ENCODE results near the gene TFRC.
A peak's percentile ranks its signal among the peaks of the same experiment; 100 is the strongest.
"Not testable (repeated sequence)": the region's sequence is repeated elsewhere in the genome, so short reads cannot be mapped to it uniquely, and the experiment has no call there.

The TFRC gene

DNA sequence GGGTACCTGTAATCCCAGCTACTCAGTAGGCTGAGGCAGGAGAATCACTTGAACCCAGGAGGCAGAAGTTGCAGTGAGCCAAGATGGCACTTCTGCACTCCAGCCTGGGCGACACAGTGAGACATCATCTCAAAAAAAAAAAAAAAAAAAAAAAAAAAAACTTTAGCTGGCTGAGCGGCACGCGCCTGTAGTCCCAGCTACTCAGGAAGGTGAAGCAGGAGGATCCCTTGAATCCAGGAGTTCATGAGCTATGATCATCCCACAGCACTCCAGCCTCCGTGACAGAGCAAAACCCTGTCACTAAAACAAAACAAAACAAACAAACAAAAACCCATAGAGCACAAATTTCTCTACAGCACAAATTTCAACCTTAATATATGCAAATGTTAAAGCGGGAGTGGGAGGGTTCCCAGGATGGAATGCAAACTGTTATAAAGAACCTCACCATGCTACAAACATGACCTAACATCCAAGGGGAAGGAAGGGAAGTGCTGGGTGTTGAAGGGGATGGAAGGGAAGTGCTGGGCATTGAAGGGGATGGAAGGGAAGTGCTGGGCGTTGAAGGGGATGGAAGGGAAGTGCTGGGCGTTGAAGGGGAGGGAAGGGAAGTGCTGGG is 16.6 kb upstream of the TFRC start:
- H3K9me3 ChIP-seq (ENCODE audit: control insufficient read depth, insufficient read depth, low read length); H3K36me3 ChIP-seq (ENCODE audit: insufficient read depth, low read length); H3K4me1 ChIP-seq (ENCODE audit: insufficient read depth, low read length): not testable (repeated sequence)
- peak overlapping the region; percentile 11; the same call in 1 of the 2 replicates for H3K9ac ChIP-seq (ENCODE audit: low read depth, low read length)

DNA sequence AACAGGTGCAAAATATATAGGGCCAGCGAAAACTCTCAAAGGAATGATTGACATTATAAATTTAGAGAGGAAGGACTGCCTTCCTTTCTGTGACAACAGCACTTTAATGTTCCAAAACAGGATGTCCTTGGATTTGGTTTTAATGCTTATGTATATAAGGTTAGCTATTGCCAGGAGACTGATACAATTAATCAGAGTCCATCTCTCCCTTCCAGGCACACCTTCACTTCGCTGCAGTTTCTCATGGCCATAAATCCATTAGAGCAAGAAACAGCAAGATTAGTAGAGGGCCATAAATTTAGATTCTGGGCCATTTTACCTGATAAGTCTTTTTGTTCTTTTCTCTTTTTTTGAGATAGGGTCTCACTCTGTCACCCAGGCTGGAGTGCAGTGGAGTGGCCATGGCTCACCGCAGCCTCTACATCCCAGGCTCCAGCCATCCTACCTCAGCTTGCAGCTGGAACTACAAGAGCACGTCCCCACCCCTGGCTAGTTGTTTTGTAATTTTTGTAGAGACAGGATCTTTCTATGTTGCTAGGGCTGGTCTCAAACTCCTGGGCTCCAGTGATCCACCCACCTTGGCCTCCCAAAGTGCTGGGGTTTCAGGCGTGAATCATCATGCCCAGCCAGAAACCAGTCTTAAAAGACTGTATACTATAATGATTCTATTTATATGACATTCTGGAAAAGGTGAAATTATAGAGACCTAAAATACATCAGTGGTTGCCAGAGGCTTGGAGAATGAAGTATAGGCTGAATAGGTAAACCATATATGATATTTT is 15.7 kb upstream of the TFRC start:
- H3K4me1 ChIP-seq (ENCODE audit: insufficient read depth, low read length), result no peaks in the 10 kb centered on the region; the same call in 1 of the 2 replicates
- H3K9ac ChIP-seq (ENCODE audit: low read depth, low read length), result no peak overlapping the region
- no peaks in the 10 kb centered on the region for H3K36me3 ChIP-seq (ENCODE audit: insufficient read depth, low read length)
- H3K9me3 ChIP-seq (ENCODE audit: control insufficient read depth, insufficient read depth, low read length), result no peaks in the 10 kb centered on the region

DNA sequence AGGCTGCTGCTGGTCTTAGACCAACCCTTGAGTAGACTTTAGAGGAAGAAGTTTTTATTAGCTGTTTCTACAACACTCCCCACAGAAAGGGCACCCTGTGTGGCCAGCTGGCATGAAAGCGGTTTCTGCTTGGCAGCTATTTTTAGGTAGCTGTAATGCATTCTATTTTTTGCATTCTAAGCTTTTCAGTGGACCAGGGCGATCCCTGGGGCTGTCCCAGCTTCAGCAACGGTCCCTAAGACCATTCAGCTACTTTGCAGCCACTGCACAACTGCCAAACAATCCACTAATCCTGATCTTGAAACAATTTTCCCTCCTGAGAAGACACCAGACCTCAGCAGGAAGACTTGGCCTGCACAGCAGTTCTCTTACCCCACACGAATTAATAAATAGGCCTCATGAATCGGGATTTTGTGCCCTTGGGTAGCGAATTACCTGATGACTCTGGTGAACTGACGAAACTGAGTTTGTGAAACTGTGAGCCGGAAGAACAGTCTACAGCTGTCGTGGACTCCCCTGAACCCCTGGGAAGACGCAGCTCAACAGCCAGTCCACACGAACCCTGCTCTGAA is 14.6 kb upstream of the TFRC start:
- H3K9me3 ChIP-seq (ENCODE audit: control insufficient read depth, insufficient read depth, low read length), result no peaks in the 10 kb centered on the region
- no peaks in the 10 kb centered on the region; the same call in 1 of the 2 replicates for H3K4me1 ChIP-seq (ENCODE audit: insufficient read depth, low read length)
- no peak overlapping the region for H3K9ac ChIP-seq (ENCODE audit: low read depth, low read length)

DNA sequence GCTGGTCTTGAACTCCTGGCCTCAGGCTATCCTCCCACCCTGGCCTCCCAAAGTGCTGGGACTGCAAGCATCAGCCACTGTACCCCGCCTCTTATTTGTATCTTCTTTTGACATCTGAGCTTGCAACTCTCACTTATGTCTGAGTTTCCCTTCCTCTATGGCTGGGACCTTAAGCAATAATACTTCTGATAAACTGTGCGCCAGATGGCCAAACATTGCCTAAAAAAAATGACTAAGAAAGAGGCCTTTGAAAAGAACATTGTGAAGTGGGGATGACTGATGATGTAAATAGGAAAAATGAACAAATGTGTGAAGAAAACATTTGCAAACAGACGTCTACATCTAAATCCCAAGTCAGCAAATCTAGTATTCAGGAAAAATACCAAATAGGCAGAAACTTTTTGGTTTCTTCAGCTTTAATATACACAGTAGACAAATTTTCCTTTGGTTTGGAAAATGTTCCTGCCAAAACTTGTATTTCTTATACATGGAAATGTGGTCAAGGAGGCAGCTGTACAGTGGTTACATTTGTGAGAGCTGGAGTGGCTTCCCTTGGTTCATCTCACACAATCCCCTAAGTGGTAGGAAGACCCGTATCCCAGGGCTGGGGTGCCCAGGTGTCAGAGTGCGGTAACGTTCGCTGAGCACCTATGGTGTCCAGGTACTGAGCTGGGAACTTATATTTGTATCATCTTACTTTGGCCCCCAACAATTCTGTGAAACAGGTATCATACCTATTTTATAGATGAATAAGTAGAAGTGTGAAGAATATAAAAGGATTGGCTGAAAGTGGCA is 11.6 kb upstream of the TFRC start:
- H3K9me3 ChIP-seq (ENCODE audit: control insufficient read depth, insufficient read depth, low read length), result no peaks in the 10 kb centered on the region
- no peaks in the 10 kb centered on the region for H3K36me3 ChIP-seq (ENCODE audit: insufficient read depth, low read length)
- H3K4me1 ChIP-seq (ENCODE audit: insufficient read depth, low read length), result no peaks in the 10 kb centered on the region; the same call in 1 of the 2 replicates
- no peak overlapping the region for H3K9ac ChIP-seq (ENCODE audit: low read depth, low read length)

More for the DNA sequence above, 14.6 kb upstream of the TFRC start:
- no peaks in the 10 kb centered on the region for H3K36me3 ChIP-seq (ENCODE audit: insufficient read depth, low read length)

DNA sequence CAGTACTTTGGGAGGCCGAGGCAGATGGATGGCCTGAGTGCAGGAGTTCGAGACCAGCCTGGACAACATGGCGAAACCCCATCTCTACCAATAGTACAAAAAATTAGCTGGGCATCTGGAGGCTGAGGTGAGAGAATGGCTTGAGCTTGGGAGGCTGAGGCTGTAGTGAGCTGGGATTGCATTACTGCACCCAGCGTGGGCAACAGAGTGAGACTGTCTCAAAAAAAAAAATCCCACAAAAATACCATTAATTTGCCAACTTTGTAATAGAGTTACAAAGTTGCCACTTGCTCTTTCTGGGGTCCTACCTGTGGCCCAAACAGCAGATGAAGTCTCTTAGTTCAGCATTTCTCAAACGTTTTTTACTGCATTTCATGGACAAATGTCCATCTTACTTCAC is 6.0 kb upstream of the TFRC start:
- H3K36me3 ChIP-seq (ENCODE audit: insufficient read depth, low read length), result no peaks in the 10 kb centered on the region
- H3K9me3 ChIP-seq (ENCODE audit: control insufficient read depth, insufficient read depth, low read length), result no peaks in the 10 kb centered on the region
- no peak overlapping the region for H3K9ac ChIP-seq (ENCODE audit: low read depth, low read length)
- H3K4me1 ChIP-seq (ENCODE audit: insufficient read depth, low read length), result no peaks in the 10 kb centered on the region

DNA sequence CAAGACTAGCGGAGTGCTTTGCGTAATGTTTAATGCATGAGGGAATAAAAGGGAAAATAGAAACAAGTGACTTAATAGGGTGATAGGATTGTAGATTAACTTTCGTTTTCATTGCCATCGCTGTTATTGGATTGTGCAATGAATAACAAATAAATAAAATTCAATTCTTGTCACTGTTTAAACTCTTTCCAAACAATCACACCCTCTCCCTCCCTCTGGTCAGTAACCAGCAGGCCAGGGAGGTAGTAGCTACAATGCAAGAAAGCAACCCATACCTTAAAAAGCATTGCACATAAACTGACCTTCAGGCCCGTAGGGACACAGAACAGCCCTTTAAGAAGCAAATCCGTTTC is 705 bp upstream of the TFRC start:
- Histone ChIP-seq H3K9me3 (ENCODE audit: control insufficient read depth, insufficient read depth, low read length) (no peaks in the 10 kb centered on the region), H3K4me1 (ENCODE audit: insufficient read depth, low read length) (no peaks in the 10 kb centered on the region), H3K9ac (ENCODE audit: low read depth, low read length) (peak overlapping the region; percentile 94), H3K36me3 (ENCODE audit: insufficient read depth, low read length) (no peaks in the 10 kb centered on the region)

DNA sequence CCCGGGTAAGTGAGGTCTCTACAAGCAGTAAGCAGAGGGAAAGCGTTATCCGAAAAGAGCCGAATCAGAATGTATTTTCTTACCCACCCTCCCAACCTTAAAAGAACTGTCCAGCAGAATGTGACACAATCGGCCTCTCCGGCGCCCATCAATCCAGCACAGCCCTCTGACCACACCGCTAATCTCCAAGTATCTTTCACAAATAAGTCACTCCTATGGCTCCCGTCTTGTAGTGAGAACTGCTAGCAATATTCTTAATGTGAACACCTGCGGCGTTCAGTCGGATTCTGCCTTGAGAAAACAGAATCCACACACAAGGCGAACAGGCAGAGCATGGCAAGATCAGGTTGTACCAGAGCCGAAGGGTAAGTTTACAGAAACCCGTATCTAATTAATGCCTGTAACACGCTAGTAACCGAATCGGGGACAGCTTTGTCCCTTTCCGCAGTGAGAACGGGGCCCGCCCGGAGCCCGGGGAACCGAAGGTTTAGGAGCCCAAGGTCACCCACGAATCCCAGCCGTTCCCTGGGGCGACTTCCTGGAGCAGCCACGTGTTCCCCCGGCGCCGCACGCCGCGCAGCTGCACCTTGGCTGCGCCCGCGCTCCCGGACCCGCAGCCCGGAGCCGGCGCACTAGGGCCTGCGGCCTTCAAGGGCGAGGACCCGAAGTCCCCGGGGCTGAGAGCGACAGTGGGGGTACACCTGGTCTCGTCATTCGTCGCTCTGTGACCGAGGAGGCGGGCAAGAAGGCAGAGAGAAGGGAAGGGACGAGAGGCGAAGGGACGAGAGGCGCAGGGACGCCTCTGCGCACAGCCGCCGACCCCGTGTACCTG is 672 bp downstream of the TFRC start:
- H3K4me1 ChIP-seq (ENCODE audit: insufficient read depth, low read length), result no peaks in the 10 kb centered on the region

DNA sequence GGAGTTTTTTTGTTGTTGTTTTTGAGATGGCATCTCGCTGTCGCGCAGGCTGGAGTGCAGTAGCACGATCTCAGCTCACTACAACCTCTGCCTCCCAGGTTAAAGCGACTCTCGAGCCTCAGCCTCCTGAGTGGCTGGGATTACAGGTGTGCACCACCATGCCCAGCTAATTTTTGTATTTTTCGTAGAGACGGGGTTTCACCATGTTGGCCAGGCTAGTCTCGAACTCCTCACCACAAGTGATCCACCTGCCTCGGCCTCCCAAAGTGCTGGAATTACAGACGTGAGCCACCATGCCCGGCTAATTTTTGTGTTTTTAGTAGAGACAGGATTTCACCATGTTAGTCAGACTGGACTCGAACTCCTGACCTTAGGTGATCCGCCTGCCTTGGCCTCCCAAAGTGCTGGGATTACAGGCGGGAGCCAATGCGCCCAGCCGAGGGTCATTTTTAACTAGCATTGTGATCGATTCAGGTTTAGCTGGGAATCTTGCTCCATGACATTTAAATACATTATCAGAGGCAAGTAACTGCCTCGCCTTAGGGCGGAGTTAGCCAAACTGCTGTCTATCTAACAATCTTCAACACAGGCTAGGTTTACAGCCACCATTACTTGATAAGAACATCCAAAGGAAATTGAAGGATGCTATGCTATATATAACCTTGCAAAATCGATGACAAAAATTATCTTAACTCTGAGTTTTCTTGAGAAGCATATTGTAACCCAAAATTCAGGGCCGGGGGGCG is 1.6 kb downstream of the TFRC start:
- not testable (repeated sequence) for H3K9me3 ChIP-seq (ENCODE audit: control insufficient read depth, insufficient read depth, low read length); H3K4me1 ChIP-seq (ENCODE audit: insufficient read depth, low read length); H3K36me3 ChIP-seq (ENCODE audit: insufficient read depth, low read length)
- peak overlapping the region; percentile 94; the same call in 1 of the 2 replicates for H3K9ac ChIP-seq (ENCODE audit: low read depth, low read length)

More for the DNA sequence above, 672 bp downstream of the TFRC start:
- H3K9me3 ChIP-seq (ENCODE audit: control insufficient read depth, insufficient read depth, low read length), result no peaks in the 10 kb centered on the region
- H3K36me3 ChIP-seq (ENCODE audit: insufficient read depth, low read length), result no peaks in the 10 kb centered on the region
- peak overlapping the region; percentile 94 for H3K9ac ChIP-seq (ENCODE audit: low read depth, low read length)

DNA sequence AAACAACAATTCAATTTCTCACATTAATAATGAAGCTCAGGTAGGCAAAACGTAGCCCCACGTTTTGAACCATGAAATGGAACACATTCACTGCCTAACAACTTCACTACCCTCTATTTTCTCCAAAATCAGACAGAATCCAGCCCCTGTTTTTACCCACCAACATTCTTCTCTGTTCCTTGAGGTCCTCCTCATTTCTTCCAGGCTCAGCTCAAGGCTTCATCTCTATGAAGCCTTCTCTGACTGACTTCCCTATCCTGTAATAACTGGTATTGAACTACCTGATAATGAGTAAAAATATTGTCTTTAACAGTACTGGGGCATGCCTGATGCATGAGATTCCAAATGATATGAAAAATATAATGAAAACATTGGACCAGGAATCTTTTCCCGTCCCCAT is 2.2 kb downstream of the TFRC start:
- H3K4me1 ChIP-seq (ENCODE audit: insufficient read depth, low read length), result no peaks in the 10 kb centered on the region
- peaks cover 6% of the 10 kb centered on the region; the same call in 1 of the 2 replicates for H3K36me3 ChIP-seq (ENCODE audit: insufficient read depth, low read length)
- no peak overlapping the region for H3K9ac ChIP-seq (ENCODE audit: low read depth, low read length)
- H3K9me3 ChIP-seq (ENCODE audit: control insufficient read depth, insufficient read depth, low read length), result no peaks in the 10 kb centered on the region

DNA sequence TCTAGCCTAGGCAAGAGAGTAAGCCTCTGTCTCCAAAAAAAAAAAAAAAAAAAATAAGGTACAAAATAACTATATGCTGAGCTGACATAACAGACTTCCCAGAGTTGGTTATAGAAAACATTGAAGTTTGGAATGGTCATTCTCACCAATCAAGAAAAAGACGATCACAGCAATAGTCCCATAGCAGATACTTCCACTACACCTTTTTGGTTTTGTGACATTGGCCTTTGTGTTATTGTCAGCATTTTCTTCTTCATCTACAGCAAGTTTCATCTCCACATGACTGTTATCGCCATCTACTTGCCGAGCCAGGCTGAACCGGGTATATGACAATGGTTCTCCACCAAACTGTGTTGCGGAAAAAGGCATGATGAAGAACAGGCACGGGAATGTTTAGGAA is 6.9 kb downstream of the TFRC start:
- Histone ChIP-seq H3K4me1 (ENCODE audit: insufficient read depth, low read length) (no peaks in the 10 kb centered on the region), H3K9ac (ENCODE audit: low read depth, low read length) (no peak overlapping the region), H3K36me3 (ENCODE audit: insufficient read depth, low read length) (peaks cover 32% of the 10 kb centered on the region), H3K9me3 (ENCODE audit: control insufficient read depth, insufficient read depth, low read length) (no peaks in the 10 kb centered on the region)

DNA sequence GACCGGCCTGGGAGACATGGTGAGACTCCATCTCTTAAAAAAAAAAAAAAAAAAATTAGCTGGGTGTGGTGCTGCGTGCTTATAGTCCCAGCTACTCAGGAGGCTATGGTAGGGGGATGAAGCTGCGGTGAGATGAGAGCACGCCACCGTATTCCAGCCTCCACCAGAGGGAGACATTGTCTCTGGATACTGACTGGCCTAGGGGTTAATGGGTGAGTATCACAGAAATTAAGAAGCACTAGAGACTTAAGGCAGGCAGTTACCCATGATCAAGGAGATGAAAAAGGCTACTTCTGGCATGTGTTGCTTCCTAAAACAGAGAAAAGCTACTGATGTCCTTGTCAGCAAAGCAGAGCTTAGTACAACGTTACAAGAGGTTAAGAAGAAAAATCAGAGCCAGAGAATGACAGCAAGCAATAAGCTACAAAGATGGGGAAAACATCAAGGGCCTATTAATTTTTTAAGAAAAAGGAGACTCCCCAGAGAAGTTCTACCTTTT is 8.6 kb downstream of the TFRC start:
- H3K9ac ChIP-seq (ENCODE audit: low read depth, low read length), result no peak overlapping the region
- no peaks in the 10 kb centered on the region for H3K9me3 ChIP-seq (ENCODE audit: control insufficient read depth, insufficient read depth, low read length)
- no peaks in the 10 kb centered on the region for H3K4me1 ChIP-seq (ENCODE audit: insufficient read depth, low read length)
- peaks cover 38% of the 10 kb centered on the region for H3K36me3 ChIP-seq (ENCODE audit: insufficient read depth, low read length)

DNA sequence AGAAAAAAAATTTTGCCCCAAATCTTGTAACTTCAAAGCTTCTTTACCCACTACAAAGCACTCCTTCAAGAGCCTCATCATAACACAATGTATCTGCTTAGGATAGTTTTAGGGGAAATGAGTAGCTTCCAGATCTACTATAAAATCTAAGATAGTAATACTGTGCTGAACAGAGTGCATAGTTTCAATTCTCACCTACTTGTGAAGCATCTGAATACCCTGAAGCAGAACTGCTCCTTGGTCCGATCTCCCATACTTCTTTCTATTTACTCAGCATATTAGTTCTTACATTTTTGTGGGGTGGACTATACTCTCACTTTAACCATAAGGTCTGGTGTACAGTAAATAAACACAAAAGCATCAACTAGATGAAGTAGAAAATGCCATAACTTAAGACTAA is 9.6 kb downstream of the TFRC start:
- no peaks in the 10 kb centered on the region for H3K4me1 ChIP-seq (ENCODE audit: insufficient read depth, low read length)
- no peak overlapping the region for H3K9ac ChIP-seq (ENCODE audit: low read depth, low read length)
- H3K9me3 ChIP-seq (ENCODE audit: control insufficient read depth, insufficient read depth, low read length), result no peaks in the 10 kb centered on the region
- peaks cover 48% of the 10 kb centered on the region for H3K36me3 ChIP-seq (ENCODE audit: insufficient read depth, low read length)

DNA sequence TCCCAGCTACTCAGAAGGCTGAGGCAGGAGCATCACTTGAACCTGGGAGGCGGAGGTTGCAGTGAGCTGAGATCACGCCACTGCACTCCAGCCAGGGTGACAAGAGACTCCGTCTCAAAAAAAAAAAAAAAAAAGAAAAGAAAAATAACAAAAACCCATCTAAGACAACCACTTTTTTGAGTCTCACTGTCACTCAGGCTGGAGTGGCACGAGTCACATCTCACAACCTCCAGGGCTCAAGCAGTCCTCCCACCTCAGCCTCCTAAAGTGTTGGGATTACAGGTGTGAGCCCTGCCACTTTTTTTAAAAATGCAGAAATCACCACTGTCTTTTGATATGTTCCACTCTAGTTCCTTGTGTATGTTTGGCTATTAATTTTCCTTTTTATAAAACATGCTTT is 13.1 kb downstream of the TFRC start:
- H3K4me1 ChIP-seq (ENCODE audit: insufficient read depth, low read length); H3K9me3 ChIP-seq (ENCODE audit: control insufficient read depth, insufficient read depth, low read length); H3K9ac ChIP-seq (ENCODE audit: low read depth, low read length): not testable (repeated sequence)
- peaks cover 49% of the 10 kb centered on the region for H3K36me3 ChIP-seq (ENCODE audit: insufficient read depth, low read length)
